HL-60/S4 (cell line): ENCODE data around the gene CAMKV.

Experiments
- in situ Hi-C: fragments of 300-500 bp; cut with MboI; formaldehyde crosslinking; loops from 2 replicates; pipeline ENCODE4 v1.14.3; 2022; ENCODE audit warnings: low sequenced_read_pairs

The CAMKV gene

GRCh38 chr3:49896345-49896744 lies 26.6 kb upstream of the CAMKV start:
- in situ Hi-C loops, result no loop called here

- in situ Hi-C loops, result no loop called here
Measured at GRCh38 chr3:49895791-49896190, 26.1 kb upstream of the CAMKV start.

GRCh38 chr3:49889296-49889695 lies 19.6 kb upstream of the CAMKV start:
- in situ Hi-C loops, result no loop called here

- in situ Hi-C loops, result no loop called here
Measured at GRCh38 chr3:49886922-49887265, 17.2 kb upstream of the CAMKV start.

- in situ Hi-C loops, result no loop called here
Measured at GRCh38 chr3:49883998-49884397, 14.3 kb upstream of the CAMKV start.

- in situ Hi-C loops, result no loop called here
Measured at GRCh38 chr3:49882166-49882565, 12.5 kb upstream of the CAMKV start.

GRCh38 chr3:49880581-49881315 lies 11.0 kb upstream of the CAMKV start:
- in situ Hi-C loops, result no loop called here

- in situ Hi-C loops, result no loop called here
Measured at GRCh38 chr3:49879721-49880120, 10.0 kb upstream of the CAMKV start.

GRCh38 chr3:49878686-49879085 lies 9.0 kb upstream of the CAMKV start:
- in situ Hi-C loops, result no loop called here

- in situ Hi-C loops, result no loop called here
Measured at GRCh38 chr3:49877716-49878115, 8.0 kb upstream of the CAMKV start.

- in situ Hi-C loops, result no loop called here
Measured at GRCh38 chr3:49876567-49876966, 6.9 kb upstream of the CAMKV start.

- in situ Hi-C loops, result no loop called here
Measured at GRCh38 chr3:49873623-49874022, 3.9 kb upstream of the CAMKV start.

- in situ Hi-C loops, result no loop called here
Measured at GRCh38 chr3:49872801-49873281, 3.1 kb upstream of the CAMKV start.

GRCh38 chr3:49871531-49872153 lies 1.9 kb upstream of the CAMKV start:
- in situ Hi-C loops, result no loop called here

GRCh38 chr3:49868862-49869466 lies 742 bp downstream of the CAMKV start:
- in situ Hi-C loops, result no loop called here

- in situ Hi-C loops, result no loop called here
Measured at GRCh38 chr3:49867871-49868321, 1.8 kb downstream of the CAMKV start.

GRCh38 chr3:49867400-49867799 lies 2.3 kb downstream of the CAMKV start:
- in situ Hi-C loops, result no loop called here

- in situ Hi-C loops, result no loop called here
Measured at GRCh38 chr3:49865198-49865784, 4.4 kb downstream of the CAMKV start.

- in situ Hi-C loops, result no loop called here
Measured at GRCh38 chr3:49864505-49864904, 5.2 kb downstream of the CAMKV start.

- in situ Hi-C loops, result no loop called here
Measured at GRCh38 chr3:49859576-49860305, 10.0 kb downstream of the CAMKV start.
